Measurements from ENCODE around the gene ZNF354B.

ZNF354B gene

GRCh38 chr5:178883815-178884430 is 24.2 kb downstream of the ZNF354B start:
- DNase-seq = no peak

- DNase-seq = no peak
Observed at GRCh38 chr5:178895615-178896571, 36.1 kb downstream of the ZNF354B start, which contains the start of gene ZFP2. Gene ZFP2, plus strand, starts transcription at chr5:178895913. Its CDS starts 35,401 bp downstream, at chr5:178931314.

GRCh38 chr5:178899289-178899688 is 39.5 kb downstream of the ZNF354B start:
- no peak for DNase-seq

GRCh38 chr5:178902849-178903248 is 43.1 kb downstream of the ZNF354B start:
- DNase-seq = no peak

- DNase-seq = no peak
Observed at GRCh38 chr5:178931846-178932760, 72.3 kb downstream of the ZNF354B start.
